Colonic mucosa (tissue), 4 donors: Measurements from ENCODE around the gene FLT3LG. TPM values are rescaled to one million over a fixed set of nuclear protein-coding genes. Genes with fewer than 3 reads are reported as not detected.

ENCODE experiments used
- DNase-seq: peaks from one replicate; pipeline ENCODE4 v3.0.0-alpha.2; 2020
- H3K27ac ChIP-seq: fragments of 200-600 bp; one replicate; pipeline ENCODE4 v1.8.0; 2021
- H3K27me3 ChIP-seq: fragments of 200-600 bp; one replicate; pipeline ENCODE4 v1.8.0; 2021
- H3K36me3 ChIP-seq: fragments of 200-600 bp; one replicate; pipeline ENCODE4 v1.8.0; 2021
- H3K4me1 ChIP-seq: fragments of 200-600 bp; one replicate; pipeline ENCODE4 v1.8.0; 2021; ENCODE audit warnings: mild to moderate bottlenecking
- H3K4me3 ChIP-seq: fragments of 200-600 bp; one replicate; pipeline ENCODE4 v1.8.0; 2021
- H3K9ac ChIP-seq, 2 donors: one replicate each; pipeline ENCODE4 v1.7.0; 2013; ENCODE audit warnings: control low read depth in 2 of 2, low read depth in 2 of 2, low read length in 2 of 2
- H3K9me3 ChIP-seq: fragments of 200-600 bp; one replicate; pipeline ENCODE4 v1.8.0; 2021
- intact Hi-C: fragments of 100-400 bp; cut with DNase I; formaldehyde crosslinking; loops from one replicate; pipeline ENCODE4 v1.14.1; 2022
- total RNA-seq, 2 donors: library from RNA; stranded (reverse); fragmentation: NEBNext Ultra II Directional in 1 of 2; extraction: Animal tissue kit (Norgen Biotek cat#: 25700) in 1 of 2; gene quantifications; one replicate each; pipeline ENCODE4 v1.2.1, GENCODE V29; 2021
- TF ChIP-seq, protein P1 (sequence below): fragments of 200-600 bp; IDR thresholded peaks from one replicate; pipeline ENCODE4 v1.8.0; 2022; ENCODE audit warnings: antibody characterized with exemption, mild to moderate bottlenecking
- donor health status: healthy.
- donor health status: DM: no; HTN: no; CAD: no.
- donor health status: DM: no; HTN: no; CAD: no.

The FLT3LG gene
- total RNA-seq, 2 donors from 2014 or later, result 2.9 to 4.9 TPM

DNA sequence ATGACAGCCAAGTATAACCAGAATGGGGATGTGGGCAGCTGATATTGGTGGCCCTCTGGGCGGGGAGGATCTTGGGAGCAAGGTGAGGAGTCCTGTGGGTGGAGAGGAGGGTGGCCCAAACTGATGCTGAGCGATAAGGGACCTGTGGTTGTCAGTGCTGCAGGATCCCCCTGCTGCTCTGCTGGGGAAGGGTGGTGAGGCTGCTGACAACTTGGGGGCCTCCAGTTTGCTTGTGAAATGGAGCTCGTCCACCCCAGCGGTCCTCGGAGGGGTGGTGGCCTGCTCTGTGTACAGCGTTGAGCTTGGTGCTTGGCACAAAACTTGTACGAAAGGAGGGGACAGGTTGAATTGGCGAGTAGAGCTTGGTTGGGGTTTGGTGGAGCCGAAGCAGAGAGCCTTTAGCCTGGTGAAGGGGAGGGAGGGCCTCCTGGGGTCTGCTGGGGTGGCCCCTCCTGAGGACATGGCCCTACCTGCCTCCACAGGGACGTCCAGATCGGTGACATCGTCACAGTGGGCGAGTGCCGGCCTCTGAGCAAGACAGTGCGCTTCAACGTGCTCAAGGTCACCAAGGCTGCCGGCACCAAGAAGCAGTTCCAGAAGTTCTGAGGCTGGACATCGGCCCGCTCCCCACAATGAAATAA lies 25.1 kb downstream of the FLT3LG start:
- DNase-seq, result no peak
- Histone ChIP-seq H3K36me3 (peaks cover 7% of the 10 kb centered on the region), H3K9me3 (no peaks in the 10 kb centered on the region), H3K4me1 (peaks cover 12% of the 10 kb centered on the region), H3K4me3 (peak overlapping the region; percentile 19), H3K27ac (peak overlapping the region; percentile 49), H3K27me3 (no peaks in the 10 kb centered on the region), H3K9ac (peak overlapping the region in 1 of 2 donors; percentile 14)
- TF ChIP-seq, protein P1, sequence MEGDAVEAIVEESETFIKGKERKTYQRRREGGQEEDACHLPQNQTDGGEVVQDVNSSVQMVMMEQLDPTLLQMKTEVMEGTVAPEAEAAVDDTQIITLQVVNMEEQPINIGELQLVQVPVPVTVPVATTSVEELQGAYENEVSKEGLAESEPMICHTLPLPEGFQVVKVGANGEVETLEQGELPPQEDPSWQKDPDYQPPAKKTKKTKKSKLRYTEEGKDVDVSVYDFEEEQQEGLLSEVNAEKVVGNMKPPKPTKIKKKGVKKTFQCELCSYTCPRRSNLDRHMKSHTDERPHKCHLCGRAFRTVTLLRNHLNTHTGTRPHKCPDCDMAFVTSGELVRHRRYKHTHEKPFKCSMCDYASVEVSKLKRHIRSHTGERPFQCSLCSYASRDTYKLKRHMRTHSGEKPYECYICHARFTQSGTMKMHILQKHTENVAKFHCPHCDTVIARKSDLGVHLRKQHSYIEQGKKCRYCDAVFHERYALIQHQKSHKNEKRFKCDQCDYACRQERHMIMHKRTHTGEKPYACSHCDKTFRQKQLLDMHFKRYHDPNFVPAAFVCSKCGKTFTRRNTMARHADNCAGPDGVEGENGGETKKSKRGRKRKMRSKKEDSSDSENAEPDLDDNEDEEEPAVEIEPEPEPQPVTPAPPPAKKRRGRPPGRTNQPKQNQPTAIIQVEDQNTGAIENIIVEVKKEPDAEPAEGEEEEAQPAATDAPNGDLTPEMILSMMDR, result no peak
- intact Hi-C loops, result no loop called here

DNA sequence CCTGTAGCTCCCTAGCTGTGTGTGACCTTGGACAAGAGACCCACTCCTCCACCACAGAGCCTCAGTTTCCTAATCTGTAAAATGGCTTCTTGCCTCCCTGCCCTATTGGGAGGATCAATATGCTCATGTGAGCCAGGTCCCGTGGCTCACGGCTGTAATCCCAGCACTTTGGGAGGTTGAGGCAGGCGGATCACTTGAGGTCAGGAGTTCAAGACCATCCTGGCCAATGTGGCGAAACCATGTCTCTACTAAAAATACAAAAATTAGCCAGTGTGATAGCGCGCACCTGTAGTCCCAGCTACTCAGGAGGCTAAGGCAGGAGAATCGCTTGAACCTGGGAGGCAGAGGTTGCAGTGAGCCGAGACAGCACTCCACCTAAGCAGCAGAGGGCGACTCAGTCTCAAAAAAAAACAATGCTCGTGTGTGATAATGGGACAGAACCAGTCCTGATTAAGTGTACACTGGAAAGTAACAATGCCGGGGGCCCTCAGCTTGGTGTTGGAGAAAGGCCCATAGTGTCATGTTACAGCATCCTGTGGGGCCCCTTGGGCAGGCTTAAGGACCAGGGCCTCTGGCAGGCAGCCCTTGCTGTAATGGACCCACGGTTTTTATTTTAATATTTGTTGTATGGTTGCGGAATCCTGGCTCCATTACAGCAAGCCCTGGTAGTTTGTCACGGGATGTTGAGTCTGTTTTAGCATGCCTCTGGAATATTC lies 29.0 kb downstream of the FLT3LG start:
- no peak overlapping the region for H3K27ac ChIP-seq
- H3K4me1 ChIP-seq, result peaks cover under 1% of the 10 kb centered on the region
- TF ChIP-seq, protein P1, result peak; percentile 51

GRCh38 chr19:49503582-49503962 lies 29.6 kb downstream of the FLT3LG start:
- Histone ChIP-seq H3K4me3 (no peak overlapping the region), H3K27ac (no peak overlapping the region), H3K27me3 (no peaks in the 10 kb centered on the region), H3K4me1 (no peaks in the 10 kb centered on the region), H3K9ac (no peak overlapping the region), H3K36me3 (peaks cover 6% of the 10 kb centered on the region), H3K9me3 (no peaks in the 10 kb centered on the region)
- no peak for DNase-seq
- TF ChIP-seq, protein P1, result no peak
- intact Hi-C loops, result loop anchor here (2.0 kb wide), 1 partner anchor 43 kb away; no protein-coding TSS in a partner anchor

More for the DNA sequence above, 29.0 kb downstream of the FLT3LG start:
- no peaks in the 10 kb centered on the region for H3K27me3 ChIP-seq
- H3K4me3 ChIP-seq, result no peak overlapping the region
- H3K9ac ChIP-seq, result peak overlapping the region in 1 of 2 donors; percentile 12
- peaks cover 7% of the 10 kb centered on the region for H3K36me3 ChIP-seq
- intact Hi-C loops, result loop anchor here (2.0 kb wide), 1 partner anchor 44 kb away; no protein-coding TSS in a partner anchor
- DNase-seq, result no peak
- no peaks in the 10 kb centered on the region for H3K9me3 ChIP-seq

DNA sequence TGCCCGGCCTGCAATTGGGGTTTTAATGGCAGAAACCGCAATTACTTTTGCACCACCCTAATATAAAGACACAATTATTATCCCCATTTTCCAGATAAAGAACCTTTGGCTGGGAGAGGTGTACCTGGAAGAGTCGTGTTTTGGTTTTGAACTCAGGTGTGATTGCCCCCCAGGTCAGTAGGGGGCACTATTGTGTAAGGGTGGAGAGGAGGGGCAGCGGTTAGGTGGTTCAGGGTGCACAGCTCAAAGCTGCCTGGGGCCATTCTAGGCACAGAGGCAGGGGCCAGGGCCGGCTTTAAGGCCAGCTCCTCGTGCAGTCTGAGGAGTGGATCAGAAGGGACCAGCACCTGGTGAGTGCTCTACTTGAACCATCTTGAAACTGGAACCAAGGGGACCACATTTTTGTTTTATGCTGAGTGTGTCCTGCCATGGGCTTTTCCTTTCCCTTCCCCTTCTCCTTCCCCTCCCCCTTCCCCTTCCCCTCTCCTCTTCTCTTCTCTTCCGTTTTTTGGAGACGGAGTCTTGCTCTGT lies 32.6 kb downstream of the FLT3LG start:
- TF ChIP-seq, protein P1, result peak; percentile 81
- Histone ChIP-seq H3K4me1 (no peaks in the 10 kb centered on the region), H3K27ac (no peak overlapping the region), H3K9me3 (no peaks in the 10 kb centered on the region), H3K4me3 (no peak overlapping the region), H3K9ac (peak overlapping the region in 1 of 2 donors; percentile 12), H3K36me3 (no peaks in the 10 kb centered on the region), H3K27me3 (no peaks in the 10 kb centered on the region)
- intact Hi-C loops, result loop anchor here (1.0 to 5.0 kb wide), 2 partner anchors 64 to 166 kb away; no protein-coding TSS in a partner anchor
- peak; percentile 88 for DNase-seq

- Histone ChIP-seq H3K36me3 (no peaks in the 10 kb centered on the region), H3K9ac (no peak overlapping the region), H3K4me1 (no peaks in the 10 kb centered on the region), H3K9me3 (no peaks in the 10 kb centered on the region), H3K4me3 (no peak overlapping the region), H3K27me3 (no peaks in the 10 kb centered on the region), H3K27ac (no peak overlapping the region)
- no peak for DNase-seq
- TF ChIP-seq, protein P1, result no peak
- intact Hi-C loops, result loop anchor here (5.0 kb wide), 1 partner anchor 164 kb away; no protein-coding TSS in a partner anchor
Measured at GRCh38 chr19:49507803-49508494, 33.9 kb downstream of the FLT3LG start.
